ENCODE data around the gene P3R3URF. TPM values are rescaled to one million over a fixed set of nuclear protein-coding genes. Genes with fewer than 3 reads are reported as not detected.
A peak's percentile ranks its signal among the peaks of the same experiment; 100 is the strongest.

The P3R3URF gene
- total RNA-seq, 1 experiment from 2014 or later: not detected

DNA sequence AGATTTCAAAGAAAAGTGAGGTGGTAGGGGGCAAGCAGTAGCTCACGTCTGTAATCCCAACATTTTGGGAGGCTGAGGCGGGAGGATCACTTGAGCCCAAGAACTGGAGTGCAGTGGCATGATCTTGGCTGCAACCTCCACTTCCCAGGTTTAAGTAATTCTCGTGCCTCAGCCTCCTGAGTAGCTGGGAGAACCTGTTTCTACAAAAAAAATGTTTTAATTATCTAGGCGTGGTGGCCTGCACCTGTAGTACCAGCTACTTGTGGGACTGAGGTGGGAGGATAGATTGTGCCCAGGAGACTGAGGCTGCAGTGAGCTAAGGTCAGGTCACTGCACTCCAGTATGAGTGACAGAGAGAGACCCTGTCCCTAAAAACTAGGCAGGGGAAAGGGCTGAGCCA lies 4.0 kb downstream of the P3R3URF start:
- DNase-seq (ENCODE audit: low read depth): no peak

DNA sequence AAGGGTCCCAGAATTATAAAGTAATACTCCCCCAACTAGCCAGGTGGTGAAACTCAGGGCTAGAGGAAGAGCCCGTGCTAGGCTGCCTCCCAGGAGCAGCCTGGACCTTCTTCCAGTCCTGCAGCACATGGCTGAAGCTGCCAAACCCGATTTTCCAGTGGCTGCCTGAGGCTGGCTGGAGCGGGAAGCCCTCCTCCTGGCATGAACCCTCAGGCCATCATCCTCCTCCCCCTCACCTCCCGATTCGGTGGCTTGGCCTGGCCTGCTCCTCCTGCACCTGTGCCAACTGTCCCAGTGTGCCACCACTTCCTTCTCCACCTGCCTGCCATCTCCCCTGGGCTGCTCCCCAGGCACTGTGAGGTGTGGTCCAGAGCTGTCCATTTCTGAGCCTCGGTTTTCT lies 4.4 kb downstream of the P3R3URF start:
- no peak for DNase-seq (ENCODE audit: low read depth)

DNA sequence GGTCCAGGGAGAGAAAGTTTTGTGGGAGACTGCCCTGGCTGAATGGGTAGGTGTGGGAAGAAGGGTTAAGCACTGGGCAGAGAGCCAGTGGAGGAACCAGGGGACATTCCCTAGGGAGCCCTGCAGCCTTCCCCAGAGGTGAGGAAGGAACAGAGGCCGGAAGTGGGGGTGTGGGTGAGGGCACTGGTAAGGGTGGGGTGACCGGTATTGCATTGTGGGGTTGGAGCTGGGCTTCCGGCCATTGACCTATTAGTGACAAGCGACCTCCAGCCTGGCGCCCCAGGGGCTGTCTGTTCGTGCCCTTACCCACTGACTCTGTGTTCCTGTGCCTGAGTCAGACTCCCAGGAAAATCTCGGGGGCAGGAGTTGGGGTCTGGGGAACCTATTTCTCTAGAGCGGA lies 4.9 kb downstream of the P3R3URF start:
- DNase-seq (ENCODE audit: low read depth): peak; percentile 49

DNA sequence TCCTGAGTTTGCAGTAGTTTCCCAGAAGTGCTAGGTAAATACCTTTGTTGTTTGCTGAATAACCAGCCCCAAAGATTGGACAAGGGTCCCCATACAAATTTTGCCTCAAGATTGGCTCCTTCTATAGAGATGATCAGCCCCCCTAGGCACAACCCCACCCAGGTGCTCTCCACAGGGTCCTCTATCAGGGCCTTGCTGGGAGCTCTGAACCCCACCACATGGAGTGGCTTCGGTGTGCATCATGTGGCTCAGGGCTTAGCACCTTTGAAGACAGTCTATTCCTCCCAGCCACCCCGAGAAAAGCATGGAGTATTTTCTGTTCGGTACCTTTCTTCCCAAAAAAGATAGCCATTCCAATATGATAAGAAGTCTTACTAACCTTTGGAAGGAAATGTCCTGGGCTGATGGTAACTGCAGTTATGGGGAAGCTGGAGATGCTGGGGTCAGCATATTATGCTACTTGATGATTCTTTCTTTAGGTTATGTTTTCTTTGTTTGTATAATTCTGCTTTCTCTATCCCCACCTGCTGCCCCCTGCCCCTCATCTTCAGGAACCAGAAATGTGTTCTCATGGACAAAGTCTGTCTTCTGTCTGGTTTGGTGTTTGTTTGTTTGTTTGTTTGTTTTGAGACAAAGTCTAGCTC lies 6.4 kb downstream of the P3R3URF start:
- no peak for DNase-seq (ENCODE audit: low read depth)

GRCh38 chr1:46168477-46168876 lies 7.8 kb downstream of the P3R3URF start:
- no peak for DNase-seq (ENCODE audit: low read depth)

DNA sequence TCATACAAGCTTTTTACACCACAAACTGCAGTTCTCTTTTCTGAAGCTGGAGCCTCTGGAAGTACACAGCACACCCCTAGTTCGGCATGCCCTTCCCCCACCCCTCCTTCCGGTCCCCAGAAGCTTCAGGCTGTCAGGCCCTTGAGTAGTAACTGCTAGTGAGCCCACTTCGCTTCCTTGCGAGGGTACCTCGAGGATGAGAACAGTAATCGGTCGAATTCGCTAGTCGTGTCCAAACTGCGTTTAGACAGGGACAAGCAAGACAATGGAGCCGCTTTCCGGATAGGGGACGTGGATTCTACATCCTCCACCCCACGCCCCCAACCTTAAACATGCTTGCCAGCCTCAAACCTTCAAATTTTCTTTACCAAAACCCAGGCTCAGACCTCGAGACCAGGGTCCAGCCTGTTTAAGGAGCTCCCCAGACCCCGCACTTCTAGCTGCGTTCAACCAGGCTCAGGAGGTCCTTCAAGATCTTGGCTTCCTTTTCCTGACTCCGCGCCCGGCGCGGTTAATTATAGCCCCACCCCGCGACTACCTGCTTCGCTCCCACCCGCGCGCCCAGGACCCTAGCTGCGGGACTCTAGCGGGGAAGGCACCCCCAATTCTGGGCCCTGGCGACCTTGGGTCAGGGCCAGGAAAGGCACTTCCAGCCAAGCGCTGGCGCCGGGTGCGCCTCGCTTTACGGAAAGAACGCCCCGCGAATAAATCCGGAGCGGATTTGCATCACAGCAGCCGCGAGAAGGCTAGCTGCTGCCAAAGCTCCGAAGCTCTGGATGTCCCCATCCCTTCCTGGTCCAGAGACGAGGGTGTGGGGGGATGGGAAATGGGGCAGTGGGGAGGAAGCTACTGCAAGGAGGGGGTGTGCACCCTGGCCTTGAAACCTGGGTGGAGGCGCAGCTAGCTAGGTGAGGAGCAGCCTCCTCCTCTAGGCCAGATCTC lies 9.5 kb downstream of the P3R3URF start:
- no peak for DNase-seq (ENCODE audit: low read depth)

- no peak for DNase-seq (ENCODE audit: low read depth)
These were observed 16.1 kb downstream of the P3R3URF start for GRCh38 chr1:46160212-46160611.

- no peak for DNase-seq (ENCODE audit: low read depth)
These were observed 16.8 kb downstream of the P3R3URF start for GRCh38 chr1:46159516-46159915.

- no peak for DNase-seq (ENCODE audit: low read depth)
These were observed 17.7 kb downstream of the P3R3URF start for GRCh38 chr1:46158312-46159281.

DNA sequence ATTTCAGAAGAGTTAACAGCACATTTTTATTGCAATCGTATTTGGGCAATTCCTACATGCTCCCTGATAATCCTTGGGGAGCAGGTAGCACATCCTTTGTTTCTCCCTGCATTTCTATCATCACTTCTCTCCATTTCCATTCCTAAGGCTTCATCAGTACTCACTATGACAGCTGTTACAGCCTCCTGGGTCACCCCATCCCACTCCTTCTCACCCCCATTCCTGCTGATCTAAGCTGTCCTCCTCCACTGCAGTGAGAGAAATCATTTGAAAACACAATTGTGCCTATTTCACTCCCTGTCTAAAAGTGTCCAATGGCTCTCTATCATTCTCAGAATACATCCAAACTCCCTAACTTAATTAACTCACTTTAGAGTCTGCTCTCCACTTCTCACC lies 18.4 kb downstream of the P3R3URF start:
- DNase-seq (ENCODE audit: low read depth): no peak

DNA sequence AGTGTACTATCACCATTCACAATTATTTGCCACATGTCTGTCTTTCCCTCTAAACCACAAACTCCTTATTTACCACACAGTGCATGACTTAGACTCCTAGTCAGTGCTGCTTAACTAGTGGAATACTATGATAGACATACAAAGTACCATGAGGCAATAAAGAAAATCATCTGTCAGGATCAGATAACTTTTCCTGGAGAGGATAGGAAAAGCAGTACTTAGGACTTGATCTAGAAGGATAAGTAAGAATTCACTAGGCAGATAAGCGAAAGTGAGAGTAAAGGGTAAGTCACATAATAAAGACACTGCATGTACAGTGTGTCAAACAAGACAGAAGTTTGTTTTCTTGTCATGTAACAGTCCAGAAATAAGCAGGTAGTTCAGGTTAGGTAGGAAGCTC lies 22.6 kb downstream of the P3R3URF start:
- DNase-seq (ENCODE audit: low read depth): no peak

- DNase-seq (ENCODE audit: low read depth): no peak
These were observed 23.1 kb downstream of the P3R3URF start for GRCh38 chr1:46153228-46153627.

DNA sequence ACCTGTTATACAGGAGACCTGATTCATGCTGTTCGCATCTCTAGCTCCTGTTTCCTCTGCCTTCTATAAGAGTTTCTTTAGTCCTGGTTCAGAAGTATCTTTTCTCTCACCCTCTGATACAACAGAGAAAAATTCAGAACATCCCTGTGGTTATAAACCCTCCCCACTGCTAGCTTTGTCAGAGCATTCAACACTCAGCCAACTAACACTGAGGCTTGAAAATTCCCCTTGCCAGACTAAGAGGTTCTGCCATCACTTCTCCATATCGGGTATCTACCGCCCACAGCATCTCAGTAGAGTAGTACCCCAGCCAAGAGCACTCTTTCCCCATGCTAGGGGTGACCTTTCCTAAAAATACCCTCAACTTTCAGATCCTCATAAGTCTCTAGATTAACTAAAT lies 24.3 kb downstream of the P3R3URF start:
- DNase-seq (ENCODE audit: low read depth): no peak

- DNase-seq (ENCODE audit: low read depth): no peak
These were observed 26.2 kb downstream of the P3R3URF start for GRCh38 chr1:46150085-46150484.

DNA sequence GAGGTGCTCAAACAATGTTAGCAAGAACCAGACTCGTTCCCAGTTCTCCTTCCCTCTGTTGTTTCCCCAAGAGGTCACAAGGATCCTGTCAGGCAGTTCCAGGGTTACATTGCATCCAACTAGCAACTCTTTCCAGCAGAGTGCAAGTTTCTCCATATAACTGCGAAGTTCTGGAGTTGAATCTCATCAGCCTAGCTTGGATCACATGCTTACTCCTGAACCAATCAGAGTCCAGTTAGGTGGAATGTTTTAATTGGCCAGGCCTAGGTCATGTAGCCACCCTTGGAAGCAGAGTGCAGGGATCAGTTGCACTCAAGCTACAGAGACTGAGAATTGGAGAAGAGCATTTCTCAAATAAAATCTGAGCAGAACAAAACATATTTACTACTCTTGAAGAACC lies 28.0 kb downstream of the P3R3URF start:
- DNase-seq (ENCODE audit: low read depth): no peak

- DNase-seq (ENCODE audit: low read depth): peak; percentile 9
These were observed 38.4 kb downstream of the P3R3URF start for GRCh38 chr1:46137916-46138315.

GRCh38 chr1:46136711-46137110 lies 39.6 kb downstream of the P3R3URF start:
- DNase-seq (ENCODE audit: low read depth): no peak

GRCh38 chr1:46134660-46135331 lies 41.5 kb downstream of the P3R3URF start:
- peak; percentile 28 for DNase-seq (ENCODE audit: low read depth)

DNA sequence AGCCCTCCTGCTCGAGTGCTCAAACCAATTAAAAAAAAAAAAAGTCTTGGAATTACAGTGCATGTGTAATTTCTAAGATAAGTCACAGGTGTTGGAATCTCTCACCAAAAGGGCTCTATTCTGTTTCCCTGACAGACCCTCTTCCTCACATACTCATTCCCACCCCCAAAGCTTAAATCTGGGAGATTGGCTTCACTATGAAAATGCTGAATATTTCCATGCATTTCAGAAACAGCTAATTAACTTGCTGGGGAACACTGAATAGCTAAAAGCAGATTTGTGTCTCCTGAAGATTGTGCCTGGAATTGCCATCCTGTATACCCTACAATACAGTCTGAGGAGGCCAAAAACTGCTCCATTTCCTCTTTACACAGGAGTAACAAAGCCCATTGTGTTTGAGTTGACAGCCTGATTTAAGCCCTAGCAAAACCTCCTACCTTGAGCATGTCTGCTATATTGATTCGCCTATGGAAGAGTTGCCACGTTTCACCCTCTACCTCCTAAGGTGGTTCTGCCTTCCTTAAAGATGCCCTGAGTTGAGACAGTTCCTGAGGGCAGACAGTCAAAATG lies 42.4 kb downstream of the P3R3URF start:
- no peak for DNase-seq (ENCODE audit: low read depth)

- no peak for DNase-seq (ENCODE audit: low read depth)
These were observed 43.1 kb downstream of the P3R3URF start for GRCh38 chr1:46133181-46133658.
